Activated CD4-positive, alpha-beta T cell treated with anti-CD3 and anti-CD28 coated beads, Interleukin-2, amount 50 U/mL, for 16 hours (primary cell): ENCODE measurements around the gene FOXP1.

Experiments used
- DNase-seq: peaks from one replicate; pipeline ENCODE4 v3.0.0-alpha.2; 2020

The FOXP1 gene

DNA sequence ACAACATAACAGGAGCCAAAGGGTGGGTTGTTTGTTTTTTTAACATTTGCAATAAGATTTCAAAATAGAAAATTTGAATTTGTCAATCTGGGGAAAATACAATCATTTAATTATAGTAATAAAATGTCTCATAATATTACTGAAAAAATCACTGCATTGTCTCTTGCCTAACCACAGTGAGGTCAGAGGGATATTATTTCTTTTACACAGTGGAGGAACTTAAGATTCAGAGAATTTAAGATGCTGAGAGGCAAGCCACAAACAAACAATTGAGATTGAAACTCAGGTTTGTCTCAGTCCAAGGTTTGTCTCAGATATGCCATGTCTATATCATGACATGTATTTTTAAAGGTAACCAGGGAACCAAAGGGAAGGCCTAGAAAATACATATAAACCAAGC, 428.7 kb downstream of the FOXP1 start:
- no peak for DNase-seq

DNA sequence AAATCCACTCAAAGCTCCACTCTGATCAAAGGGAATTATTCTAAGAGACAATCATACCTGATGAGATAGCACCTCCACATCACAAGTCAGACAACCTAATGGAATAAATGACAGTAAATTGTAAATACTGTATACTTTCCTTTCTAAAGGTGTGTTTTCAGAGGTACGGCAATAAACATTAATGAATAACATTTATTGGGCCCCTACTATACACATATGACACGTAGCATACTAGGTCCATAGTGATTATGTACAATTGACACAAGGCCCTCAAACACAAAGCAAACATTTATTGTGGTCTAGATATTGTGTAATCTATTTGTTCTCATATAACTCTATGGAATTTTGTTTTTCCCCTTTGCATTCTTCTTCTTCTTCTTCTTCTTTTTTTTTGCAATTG, 429.8 kb downstream of the FOXP1 start:
- DNase-seq: no peak

DNA sequence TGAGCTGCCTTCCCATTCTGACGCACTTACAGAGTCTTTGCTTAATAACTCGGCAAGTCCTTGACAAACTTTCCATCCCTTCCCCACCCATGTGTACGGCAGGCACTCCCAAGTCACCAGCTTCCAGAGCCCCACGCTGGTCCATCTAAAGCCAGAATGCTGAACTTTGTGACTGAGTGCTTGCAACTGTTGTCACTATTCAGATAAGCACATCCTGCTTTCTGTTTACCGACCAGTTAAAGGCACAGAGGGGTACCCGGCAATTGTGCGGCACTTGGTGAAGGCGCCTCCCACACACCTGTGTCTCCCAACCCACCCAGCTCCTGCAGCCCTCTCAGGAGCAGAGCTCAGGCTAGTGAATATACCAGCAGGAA, 430.6 kb downstream of the FOXP1 start:
- DNase-seq: no peak

DNA sequence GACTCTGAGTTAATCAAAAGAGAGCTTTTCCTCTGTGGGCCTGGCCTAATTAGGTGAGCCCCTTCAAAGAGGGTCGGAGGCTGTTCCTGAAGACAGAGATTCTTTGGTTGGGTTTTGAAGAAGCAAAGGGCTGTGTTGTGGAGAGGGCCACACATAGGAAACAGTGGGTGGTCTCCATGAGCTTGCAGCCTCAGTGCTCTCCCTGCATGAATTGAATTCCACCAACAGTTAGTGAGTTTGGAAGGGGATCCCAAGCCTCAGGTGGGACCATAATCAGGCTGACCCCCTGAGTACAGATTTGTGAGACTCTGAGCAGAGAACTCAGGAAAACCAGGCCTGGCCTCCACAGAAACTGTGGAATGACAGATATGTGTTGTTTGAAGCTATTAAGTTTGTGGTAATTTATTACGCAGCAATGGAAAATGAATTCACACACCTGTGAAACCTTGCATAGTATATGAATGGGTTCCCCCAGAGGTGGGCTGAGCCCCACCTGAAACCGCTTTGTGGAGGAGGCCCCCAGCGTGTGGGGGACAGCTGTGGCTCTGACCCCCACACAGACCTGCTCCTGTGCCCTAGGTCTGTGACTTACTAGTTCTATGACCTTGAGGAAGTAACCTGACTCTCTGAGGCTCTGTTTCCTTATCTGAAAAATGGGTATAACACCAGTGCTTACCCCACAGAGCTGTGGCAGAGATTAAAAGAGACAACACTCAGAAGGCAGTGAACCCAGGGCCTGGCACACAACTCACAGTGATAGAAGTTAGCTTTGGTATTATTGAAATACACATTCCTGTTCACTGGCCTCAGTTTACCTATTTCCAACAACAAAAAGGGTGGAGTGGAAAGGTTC, 431.3 kb downstream of the FOXP1 start:
- DNase-seq: no peak

DNA sequence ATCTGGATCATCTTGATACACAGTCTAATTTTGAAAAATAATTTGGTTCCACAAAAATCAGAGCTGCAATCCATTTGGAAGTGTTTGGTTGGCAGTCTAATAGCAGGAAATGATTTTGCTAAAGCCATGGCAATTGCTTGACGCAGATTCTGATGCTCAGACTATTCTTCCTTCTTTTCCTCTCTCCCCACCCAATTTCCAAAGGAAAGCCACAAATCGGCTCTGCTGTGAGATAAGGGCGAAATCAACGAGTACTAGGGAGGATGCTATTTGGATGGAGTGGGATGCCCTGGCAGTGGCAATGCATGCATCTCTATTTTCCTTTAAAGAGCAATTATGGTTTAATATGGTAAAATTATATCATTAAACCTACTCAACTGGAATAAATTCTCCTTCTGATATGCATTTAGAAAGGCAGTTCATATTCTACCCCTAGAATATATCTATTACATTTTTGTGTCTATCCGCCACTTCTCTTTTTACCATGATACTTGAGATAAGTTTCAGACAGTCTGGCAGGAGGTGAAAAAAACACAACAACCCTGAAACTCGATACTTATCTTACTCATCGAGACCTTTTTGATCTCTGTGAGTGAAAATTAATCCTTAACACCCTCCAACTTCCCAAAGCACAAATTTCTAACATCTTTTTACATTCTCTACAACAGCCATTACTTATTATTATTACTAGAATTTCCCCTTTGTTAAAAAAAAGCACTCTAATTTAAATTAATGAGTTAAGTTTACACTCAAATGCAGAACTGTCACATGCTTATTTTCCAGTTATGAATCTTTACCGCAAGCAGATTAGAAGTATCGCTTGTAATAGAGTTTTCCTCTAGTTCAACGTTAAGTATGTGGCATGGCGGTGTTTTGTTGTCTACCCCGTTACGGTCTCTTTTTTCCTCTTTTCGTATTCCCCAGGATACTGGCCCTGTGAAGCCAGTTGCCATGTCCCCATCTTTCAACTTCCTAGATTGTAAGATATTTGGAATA, 433.3 kb downstream of the FOXP1 start:
- DNase-seq: peak; percentile 47

DNA sequence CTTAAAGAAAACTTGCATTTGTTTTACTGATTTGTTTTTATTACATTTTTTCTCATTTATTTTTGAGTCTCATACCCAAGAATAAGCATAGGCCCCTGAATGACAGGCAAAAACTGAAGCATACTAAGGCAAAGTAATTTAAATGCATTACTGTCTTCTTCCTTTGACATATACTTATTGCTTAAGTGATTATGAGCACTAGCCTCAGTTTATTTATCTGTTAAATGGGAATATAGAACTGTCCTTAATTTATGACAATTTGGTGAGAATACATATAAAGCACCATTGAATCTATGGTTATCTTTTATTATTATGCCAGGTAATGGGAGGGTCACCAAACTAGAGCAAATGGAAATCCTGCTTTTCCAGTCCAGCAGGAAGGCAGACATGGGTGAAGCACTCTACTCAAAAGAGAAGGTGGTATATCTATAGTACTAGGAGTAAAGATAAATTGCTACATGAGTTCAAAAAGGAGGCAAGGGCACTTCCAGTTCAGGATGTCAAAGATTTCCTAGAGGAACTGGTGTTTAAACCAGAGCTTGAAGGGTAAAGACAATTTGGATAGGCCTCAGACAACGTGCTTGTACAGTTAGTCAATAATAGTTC, 435.0 kb downstream of the FOXP1 start:
- DNase-seq: no peak

DNA sequence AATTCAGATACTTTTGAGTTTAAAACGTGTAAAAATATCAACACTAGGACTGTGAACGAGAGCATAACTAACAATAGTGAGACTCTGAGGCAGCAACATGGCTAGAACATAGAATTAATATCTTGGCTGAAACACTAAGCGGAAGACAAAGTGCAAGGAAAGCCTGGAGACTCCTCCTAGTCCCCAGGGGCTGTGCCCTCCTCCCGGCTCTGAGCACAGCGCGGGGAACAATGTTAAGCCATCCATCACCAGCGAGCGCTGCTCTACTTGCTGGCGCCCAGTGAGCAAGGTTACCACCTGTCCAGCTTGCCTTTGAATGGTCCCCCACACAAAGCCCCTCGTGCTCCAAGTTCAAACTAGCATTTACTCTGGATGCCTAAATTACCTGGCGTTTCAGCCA, 436.9 kb downstream of the FOXP1 start:
- no peak for DNase-seq

DNA sequence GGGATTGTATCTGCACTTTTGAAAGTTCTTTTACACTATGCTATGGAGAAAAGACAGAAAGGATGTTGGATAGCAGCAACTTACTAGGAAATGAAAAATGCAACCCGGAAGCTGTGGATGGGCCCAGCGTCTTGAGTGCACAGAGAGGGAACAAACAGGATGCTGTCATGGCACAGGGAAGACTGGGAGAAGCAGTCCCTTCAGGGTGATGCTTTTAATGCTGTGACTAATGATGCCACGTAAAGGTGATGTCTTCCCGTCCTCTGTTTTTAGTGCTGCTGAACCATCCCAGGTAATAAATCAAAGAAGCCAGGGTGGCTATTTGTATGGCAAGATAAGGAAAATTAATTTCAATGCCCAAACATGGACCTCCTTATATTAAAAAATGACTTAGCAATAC, 437.6 kb downstream of the FOXP1 start:
- DNase-seq: no peak

DNA sequence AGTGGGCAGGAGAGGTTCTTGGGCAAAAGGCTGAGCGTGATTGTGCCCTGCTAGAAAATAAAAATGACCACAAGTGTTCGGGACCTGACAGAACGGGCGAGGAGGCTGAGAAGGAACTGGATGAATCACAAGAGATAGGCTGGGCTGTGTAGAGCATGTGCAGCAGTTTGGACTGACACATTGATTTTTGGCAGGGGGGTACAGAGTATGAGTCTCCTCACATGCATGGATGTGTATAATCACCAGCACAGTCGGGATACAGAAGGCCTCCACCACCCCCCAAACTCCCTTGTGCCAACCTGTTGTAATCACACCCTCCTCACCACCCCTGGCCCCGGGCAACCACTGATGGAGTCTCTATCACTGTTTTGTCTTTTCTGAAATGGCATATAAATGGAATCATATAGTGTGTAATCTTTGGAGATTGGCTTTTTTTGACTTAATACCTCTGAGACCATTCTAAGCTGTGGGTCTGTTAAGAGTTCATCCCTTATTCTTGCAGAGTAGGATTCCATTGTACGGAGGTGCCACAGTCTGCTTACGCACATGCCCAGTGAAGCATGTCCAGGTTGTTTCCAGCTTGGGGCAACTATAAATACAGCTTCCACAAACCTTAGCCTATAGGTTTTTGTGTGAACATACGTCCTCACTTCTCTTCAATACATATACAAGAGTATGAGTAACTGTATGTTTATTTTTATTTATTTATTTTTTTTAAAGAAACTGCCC, 438.8 kb downstream of the FOXP1 start:
- DNase-seq: no peak

DNA sequence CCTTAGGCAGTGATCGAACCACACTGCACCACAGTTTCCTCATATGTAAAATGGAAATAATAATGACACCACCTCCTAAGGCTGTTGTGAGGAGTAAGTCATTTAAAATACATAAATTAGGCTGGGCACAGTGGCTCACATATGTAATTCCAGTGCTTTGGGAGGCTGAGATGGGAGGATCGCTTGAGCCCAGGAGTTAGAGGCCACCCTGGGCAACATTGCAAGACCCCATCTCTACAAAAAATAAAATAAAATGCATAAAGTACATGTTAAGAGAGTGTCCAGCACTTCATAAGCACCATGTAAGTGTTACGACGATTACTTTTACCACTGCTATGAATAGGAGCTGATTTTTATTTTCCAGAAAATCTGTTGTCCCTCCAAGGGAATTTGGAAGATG, 440.0 kb downstream of the FOXP1 start:
- no peak for DNase-seq

DNA sequence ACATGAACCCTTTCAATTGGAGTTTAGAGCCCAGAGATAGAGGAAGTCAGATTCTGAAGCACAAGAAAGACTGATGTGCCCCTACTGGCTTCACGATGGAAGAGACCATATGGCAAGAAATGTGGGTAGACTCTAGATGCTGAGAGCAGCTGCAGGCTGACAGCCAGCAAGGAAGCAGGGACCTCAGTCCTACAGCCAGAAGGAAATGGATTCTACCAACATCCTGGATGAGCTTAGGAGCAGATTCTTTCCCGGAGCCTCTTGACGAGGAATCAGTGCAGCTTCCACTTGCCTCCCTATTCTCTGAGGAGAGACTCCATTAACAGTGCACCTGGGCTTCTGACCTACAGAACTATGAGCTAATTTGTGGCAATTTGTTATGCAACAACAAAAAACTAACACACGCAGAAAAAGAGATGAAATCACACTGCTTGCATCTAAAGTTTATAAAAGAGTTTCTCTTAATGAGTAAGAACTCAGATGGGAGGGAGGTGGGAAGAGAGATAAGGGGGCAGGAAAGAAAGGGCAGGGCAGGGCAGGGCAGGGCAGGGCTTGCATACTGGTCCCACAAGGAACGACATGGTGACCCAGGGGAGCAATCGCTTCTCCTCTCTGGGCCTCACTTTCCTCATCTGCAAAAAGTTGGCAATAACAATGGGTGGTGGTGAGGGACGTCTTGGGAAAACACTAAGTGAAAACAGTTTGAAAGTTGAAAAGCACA, 440.9 kb downstream of the FOXP1 start:
- no peak for DNase-seq

DNA sequence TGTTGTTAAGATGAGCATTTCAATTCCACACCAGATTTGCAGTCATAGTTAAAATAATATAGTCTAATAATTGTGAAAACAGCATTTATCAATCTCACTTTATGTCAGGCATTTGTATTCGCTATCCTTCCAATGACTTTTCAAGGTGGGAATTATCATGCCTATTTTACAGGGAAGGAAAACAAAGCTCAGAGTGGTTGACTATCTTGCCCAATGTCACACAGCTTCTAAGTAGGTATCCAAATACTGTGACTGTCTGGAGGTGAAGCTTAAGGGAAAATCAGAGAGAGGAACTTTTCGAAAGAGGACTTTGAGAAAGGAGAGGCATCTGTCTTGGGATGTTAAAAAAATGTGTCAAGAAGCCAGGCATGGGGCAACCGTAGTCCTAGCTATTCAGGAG, 443.1 kb downstream of the FOXP1 start:
- no peak for DNase-seq

DNA sequence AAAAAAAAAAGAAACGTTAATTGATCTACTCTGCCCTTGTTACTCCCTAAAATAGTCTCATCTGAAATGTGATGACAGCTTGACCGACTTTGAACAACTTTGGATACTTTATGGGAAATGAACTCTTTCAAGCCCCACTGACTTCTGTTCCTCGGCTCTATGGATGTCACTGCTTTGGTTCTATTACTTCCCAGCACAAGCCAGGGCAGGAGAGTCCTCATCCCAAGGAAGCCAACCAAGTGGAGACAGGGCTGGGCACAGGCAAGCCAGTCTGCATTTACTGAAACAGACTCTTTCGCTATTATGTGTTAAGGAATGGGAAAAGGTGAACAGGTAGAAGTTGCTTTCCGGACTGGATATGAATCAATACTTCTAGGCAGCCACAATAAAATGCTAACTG, 444.0 kb downstream of the FOXP1 start:
- DNase-seq: no peak

DNA sequence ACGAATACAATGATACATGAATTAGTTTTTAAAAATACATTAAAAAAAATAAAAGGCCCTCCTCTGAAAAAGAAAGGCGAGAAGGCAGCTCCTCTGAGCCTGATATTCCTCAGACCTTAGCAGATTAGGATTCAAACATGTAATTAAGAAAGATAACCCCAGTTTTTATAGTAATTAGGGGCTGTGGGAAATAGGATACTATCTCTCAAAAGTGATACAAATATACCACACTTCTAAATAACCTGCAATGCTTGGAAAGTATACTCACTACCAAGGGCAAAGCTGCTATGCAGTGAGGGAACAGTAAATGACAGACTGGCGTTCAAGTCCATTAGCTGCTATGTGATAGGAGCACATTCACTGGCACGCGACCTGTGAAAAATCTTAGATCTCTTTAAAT, 445.1 kb downstream of the FOXP1 start:
- no peak for DNase-seq

DNA sequence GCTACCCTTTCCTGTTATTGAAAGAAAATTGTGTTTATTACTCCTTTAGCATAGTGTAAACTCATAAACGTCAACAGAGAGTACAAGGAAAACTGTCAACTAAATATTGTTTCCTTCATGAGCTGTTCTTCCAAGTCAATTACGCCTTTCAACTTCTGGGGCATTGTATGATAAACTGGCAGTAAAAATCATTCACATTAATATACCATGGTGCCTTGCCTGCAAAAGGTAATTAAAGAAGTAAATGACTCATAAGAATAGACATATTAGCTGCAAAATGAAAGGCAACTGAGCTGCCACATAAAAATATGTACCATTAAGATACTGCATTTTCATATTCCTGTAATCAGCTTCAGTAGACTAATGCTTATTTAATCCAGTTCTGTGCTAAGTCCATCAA, 447.3 kb downstream of the FOXP1 start:
- no peak for DNase-seq

DNA sequence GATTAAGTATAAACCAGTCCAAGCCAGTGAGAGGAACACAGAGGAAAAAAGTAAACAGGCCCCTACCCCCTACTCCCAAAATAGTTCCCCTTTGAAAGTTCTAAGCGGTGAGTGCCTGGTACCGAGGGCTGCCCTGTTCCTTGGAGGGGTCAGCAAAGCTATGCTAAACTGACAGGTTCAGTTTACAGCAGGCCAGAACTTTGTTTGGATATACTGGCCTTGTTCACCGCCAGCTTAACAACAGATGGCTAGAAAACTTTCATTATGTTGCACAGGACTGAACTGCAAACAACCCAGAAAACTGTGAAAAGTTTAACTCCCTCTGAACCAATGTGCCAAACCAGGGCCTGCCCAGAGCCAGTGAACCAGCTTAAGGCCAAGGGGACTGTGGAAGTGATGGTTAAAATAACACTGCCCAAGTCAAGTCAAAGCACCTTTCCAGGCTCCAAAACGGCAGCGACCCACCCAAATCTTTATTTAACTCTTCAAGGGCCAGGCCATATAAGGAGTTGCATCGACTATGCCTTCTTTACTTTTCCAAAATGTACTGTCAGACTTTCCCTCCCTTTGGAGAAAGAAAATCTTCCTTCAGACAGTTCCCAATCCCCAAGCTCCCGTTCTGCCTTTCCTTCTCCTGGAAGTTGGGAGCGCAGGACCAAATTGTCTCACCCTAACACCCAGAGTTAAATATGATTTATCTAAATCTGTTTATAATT, 448.0 kb downstream of the FOXP1 start:
- DNase-seq: no peak

DNA sequence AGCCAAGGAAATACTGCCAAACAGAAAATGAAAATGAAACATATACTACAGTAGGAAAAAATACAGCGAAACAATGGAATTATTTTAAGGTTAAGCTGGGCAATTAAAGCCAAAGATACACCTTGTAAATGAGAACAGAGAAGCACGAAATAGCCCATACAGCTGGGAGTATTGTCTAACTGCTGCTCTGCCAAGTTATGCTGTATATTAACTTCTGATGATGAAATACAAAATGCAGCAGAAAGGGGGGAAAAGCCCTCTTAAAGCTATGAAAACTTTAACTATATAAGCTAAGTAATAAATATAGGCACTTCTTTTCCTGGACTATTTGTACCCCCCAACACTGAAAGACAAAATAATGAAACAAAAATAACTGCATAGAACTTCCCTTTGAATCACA, 449.0 kb downstream of the FOXP1 start:
- DNase-seq: no peak

DNA sequence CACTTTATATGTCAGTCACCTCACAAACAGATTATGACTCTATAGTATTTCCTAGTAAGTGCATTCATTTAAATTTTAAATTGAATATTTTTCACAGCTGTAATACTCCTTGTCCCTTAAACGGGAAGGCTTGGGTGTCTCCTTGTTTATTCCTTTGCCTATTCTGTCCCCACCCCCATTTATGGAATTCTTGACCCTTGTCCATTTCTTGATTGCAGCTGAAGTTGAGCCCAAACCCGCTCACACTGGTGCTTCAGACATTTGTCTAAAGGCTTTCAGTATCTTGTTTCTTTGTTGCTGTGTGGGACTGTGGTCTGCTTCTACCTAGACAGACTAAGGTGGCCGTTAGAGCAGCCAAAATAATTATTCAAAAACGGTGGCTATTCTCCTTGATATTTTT, 449.7 kb downstream of the FOXP1 start:
- DNase-seq: no peak

DNA sequence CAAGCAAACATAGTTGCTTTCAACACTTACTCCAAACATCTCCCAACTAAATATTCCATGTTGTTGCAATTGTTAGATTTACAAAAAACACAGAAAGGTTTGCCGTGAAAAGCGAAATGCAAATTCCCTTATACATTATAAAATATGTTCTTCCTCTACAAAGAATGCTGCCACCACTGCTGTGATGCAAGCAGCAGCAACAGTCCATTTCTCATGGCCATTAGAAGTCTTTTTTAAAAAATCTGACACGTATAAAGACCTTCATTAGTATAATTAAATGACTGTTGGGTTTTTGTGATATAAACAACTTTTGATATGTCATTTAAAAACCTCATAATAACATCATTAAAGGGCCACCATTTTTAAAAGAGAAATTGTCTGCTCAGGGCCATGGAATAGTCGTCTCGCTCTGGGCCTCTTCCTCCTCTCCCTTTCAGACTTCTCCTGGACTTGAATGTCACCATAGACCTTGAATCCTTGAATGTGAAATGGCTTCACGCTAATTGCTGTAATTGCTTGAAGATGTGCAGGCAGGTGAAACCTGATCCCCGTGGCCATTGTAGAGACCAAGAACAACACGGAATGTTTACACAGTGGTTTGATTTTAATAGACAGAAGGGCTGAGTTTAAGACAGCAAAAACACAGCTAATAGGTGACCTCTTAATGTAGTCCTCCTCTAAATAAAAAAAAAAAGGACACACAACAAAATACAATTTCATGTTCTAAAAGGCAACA, 450.4 kb downstream of the FOXP1 start:
- no peak for DNase-seq

DNA sequence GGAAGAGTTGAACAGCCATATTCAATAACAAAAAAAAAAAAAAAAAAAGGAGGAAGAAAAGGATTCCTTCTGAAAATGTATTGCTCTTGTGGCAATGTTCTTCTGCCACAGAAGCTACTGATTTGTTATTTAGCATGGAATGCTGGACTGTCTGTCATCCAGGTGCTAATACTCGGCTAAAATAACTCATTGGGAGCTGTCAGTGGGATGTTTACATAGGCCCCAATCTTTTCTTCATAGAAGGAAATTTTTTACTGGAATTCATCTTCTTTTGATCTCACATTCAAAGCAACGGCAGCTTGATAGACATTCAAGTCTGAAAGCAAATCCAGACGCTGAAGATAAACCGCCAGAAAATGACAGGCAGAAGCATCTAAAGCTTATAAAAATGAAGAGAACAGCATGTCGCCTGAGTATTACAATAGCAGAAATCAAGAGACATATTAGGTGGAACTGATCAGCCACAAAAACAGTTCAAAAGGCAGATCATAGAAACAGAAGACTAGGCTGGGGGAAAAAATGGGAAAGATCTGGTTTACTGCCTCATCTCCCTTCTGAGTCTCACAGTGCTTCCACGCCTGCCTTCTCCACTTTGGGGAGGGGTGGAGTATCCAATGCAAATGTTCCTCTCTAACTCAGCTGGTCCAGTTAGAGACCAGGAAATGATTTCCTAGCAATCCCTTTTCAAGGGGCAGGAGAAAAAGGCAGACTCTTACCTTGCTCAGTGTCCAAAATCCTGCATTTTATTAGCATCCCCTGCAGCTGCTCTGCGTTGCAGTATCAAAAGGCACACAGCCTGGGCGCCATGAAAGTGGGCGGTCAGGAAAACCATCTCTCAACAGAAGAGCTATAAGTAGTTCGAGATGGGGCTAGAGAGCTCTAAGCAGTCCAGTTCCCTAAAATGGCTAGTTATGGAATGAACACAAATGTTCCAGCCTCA, 451.9 kb downstream of the FOXP1 start:
- DNase-seq: no peak
